Measurements from ENCODE around the gene LY6G6D.

Gene LY6G6D

GRCh38 chr6:31692353-31692752, 22.8 kb upstream of the LY6G6D start:
- no peak for TF ChIP-seq CTCF (IDR thresholded peaks at IDR 0.05; ENCODE audit: low read depth, low read length, missing control alignments)
- no peak for DNase-seq (ENCODE audit: extremely low read depth, low read depth)
- no peak overlapping the region for H3K4me3 ChIP-seq (replicated peaks; ENCODE audit: low read depth, low read length)

GRCh38 chr6:31692886-31693285, 22.3 kb upstream of the LY6G6D start:
- no peak for DNase-seq (ENCODE audit: extremely low read depth, low read depth)
- TF ChIP-seq CTCF (IDR thresholded peaks at IDR 0.05; ENCODE audit: low read depth, low read length, missing control alignments): no peak
- no peak overlapping the region for H3K4me3 ChIP-seq (replicated peaks; ENCODE audit: low read depth, low read length)

- TF ChIP-seq CTCF (IDR thresholded peaks at IDR 0.05; ENCODE audit: low read depth, low read length, missing control alignments): no peak
- DNase-seq (ENCODE audit: extremely low read depth, low read depth): no peak
- H3K4me3 ChIP-seq (replicated peaks; ENCODE audit: low read depth, low read length): no peak overlapping the region
Observed at GRCh38 chr6:31693535-31693934, 21.6 kb upstream of the LY6G6D start.

GRCh38 chr6:31697555-31697954, 17.6 kb upstream of the LY6G6D start:
- no peak overlapping the region for H3K4me3 ChIP-seq (replicated peaks; ENCODE audit: low read depth, low read length)
- no peak for DNase-seq (ENCODE audit: extremely low read depth, low read depth)
- TF ChIP-seq CTCF (IDR thresholded peaks at IDR 0.05; ENCODE audit: low read depth, low read length, missing control alignments): no peak

- no peak for DNase-seq (ENCODE audit: extremely low read depth, low read depth)
- H3K4me3 ChIP-seq (replicated peaks; ENCODE audit: low read depth, low read length): no peak overlapping the region
- no peak for TF ChIP-seq CTCF (IDR thresholded peaks at IDR 0.05; ENCODE audit: low read depth, low read length, missing control alignments)
Observed at GRCh38 chr6:31700740-31701401, 14.3 kb upstream of the LY6G6D start.

GRCh38 chr6:31701666-31702404, 13.3 kb upstream of the LY6G6D start:
- no peak for TF ChIP-seq CTCF (IDR thresholded peaks at IDR 0.05; ENCODE audit: low read depth, low read length, missing control alignments)
- no peak for DNase-seq (ENCODE audit: extremely low read depth, low read depth)
- peak overlapping the region; percentile 66 for H3K4me3 ChIP-seq (replicated peaks; ENCODE audit: low read depth, low read length)
